ENCODE data around the gene HPSE.

The HPSE gene

DNA sequence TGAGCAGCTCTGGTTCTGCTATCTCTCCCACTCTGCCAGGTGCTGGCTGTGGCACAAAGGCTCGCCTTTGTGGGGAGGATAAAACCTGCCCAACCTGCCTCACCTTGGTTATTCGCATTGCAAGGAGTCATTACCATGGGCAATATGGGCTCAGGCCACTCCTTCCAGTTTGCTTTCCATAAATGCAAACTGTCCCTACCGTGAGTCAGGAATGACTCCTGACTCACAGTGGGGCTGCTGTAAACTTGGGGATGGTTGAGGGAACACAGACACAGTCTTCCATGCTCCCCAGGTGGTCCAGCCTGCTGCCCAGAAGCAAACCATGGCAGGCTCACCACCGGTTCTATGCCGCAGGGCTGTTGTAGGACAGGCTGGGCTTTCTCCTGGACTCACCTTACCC, 86.2 kb downstream of the HPSE start:
- DNase-seq (ENCODE audit: low read depth, low spot score), result no peak

DNA sequence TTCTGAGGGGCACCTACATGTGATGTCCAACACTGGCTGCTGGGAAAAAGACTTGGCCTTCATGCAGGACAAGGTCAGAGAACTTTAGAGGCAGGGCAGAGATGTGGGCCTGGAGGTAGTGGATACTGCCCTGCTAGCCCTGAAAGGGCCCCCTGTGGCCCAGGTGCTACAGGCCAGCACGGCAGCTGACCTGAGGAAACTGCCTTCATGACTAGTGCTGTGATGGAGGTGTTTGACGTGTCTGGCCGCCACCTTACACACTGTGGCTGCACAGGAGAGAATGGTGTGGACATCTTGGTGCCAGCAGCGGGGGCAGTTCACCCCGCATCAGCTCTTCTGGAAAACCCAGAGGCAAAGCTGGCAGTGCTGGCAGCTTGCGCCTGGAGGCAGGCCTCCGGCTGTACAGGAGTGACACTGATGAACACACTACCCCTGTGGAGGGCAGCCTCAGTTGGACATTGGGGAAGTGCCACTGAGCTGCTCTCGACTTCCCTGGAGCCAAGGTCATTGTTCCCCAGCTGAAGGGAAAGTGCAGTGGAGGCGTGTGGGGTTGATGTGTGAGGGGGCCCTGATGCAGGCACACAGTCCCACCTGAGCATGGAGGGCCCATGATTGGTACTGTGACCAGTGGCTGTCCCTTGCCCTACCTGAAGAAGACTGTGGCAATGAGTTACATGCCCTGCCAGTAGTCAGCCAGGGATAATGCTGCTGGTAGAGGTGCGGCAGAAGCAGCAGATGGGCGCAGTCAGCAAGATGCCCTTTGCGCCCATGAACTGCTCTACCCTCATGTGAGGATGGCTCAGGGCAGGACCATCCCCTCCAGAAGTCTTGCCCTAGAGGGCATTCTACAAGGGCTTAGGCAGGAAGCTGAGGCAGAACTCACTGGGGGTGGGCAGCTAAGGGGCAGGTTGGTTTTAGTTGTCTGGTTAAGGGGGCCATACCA, 87.0 kb downstream of the HPSE start:
- DNase-seq (ENCODE audit: low read depth, low spot score), result no peak
